Fibroblast of lung (primary cell): ENCODE data around the gene CDC5L. TPM values are rescaled to one million over a fixed set of nuclear protein-coding genes. Genes with fewer than 3 reads are reported as not detected.

ENCODE experiments used
- DNase-seq, 2 donors: peaks; one replicate each; pipeline versions ENCODE4 v3.0.0 to v3.0.0-alpha.2; 2010; ENCODE audit warnings: low read depth in 2 of 2
- H2AFZ ChIP-seq: 2 replicates; pipeline ENCODE4 v1.5.1; 2012; ENCODE audit warnings: low read length, control low read depth, inconsistent platforms
- H3K27ac ChIP-seq: 2 replicates; pipeline ENCODE4 v1.5.1; 2011; ENCODE audit warnings: low read length, control low read depth; ENCODE audit not compliant: insufficient read depth
- H3K27me3 ChIP-seq: 2 replicates; pipeline ENCODE4 v1.5.1; 2011; ENCODE audit warnings: mild to moderate bottlenecking, low read length; ENCODE audit not compliant: control insufficient read depth, insufficient read depth
- H3K36me3 ChIP-seq: 2 replicates; pipeline ENCODE4 v1.5.1; 2011; ENCODE audit warnings: low read length; ENCODE audit not compliant: control insufficient read depth, insufficient read depth
- H3K4me1 ChIP-seq: 2 replicates; pipeline ENCODE4 v1.5.1; 2011; ENCODE audit warnings: low read length; ENCODE audit not compliant: control insufficient read depth, insufficient read depth; ENCODE audit errors: extremely low read depth
- H3K4me2 ChIP-seq: 2 replicates; pipeline ENCODE4 v1.5.1; 2011; ENCODE audit warnings: low read length, control low read depth; ENCODE audit not compliant: insufficient read depth; ENCODE audit errors: extremely low read depth
- H3K4me3 ChIP-seq, 4 experiments: fragments of 200-600 bp in 1 of 4; sonication (generic) in 1 of 4; replicated peaks in 1 of 4; 2 replicates each; pipeline ENCODE4 v1.5.1; 2011 to 2016; ENCODE audit warnings: low read length in 4 of 4, low read depth in 3 of 4, mild to moderate bottlenecking in 3 of 4, control low read depth in 2 of 4, inconsistent platforms in 1 of 4, mixed read lengths in 1 of 4; ENCODE audit not compliant: insufficient read depth in 1 of 4; ENCODE audit errors: control extremely low read depth in 1 of 4
- H3K79me2 ChIP-seq: 2 replicates; pipeline ENCODE4 v1.5.1; 2012; ENCODE audit warnings: mild to moderate bottlenecking, low read length, inconsistent platforms; ENCODE audit not compliant: control insufficient read depth, insufficient read depth
- H3K9ac ChIP-seq: 2 replicates; pipeline ENCODE4 v1.5.1; 2011; ENCODE audit warnings: mild to moderate bottlenecking, low read length, control low read depth; ENCODE audit not compliant: insufficient read depth
- H3K9me3 ChIP-seq: 2 replicates; pipeline ENCODE4 v1.5.1; 2012; ENCODE audit warnings: low read depth, low read length; ENCODE audit not compliant: control insufficient read depth, insufficient read depth
- H4K20me1 ChIP-seq: 2 replicates; pipeline ENCODE4 v1.5.1; 2011; ENCODE audit warnings: low read length; ENCODE audit not compliant: control insufficient read depth, insufficient read depth; ENCODE audit errors: extremely low read depth
- EZH2 ChIP-seq: IDR thresholded peaks from 2 replicates; pipeline ENCODE4 v1.5.1; 2012; ENCODE audit warnings: low read length, control low read depth, mild to moderate bottlenecking; ENCODE audit errors: missing control alignments
- polyA plus RNA-seq, 2 donors: library from polyadenylated mRNA; depleted of rRNA in 1 of 2; stranded (reverse) in 1 of 2; unstranded in 1 of 2; fragments of >200 nt; gene quantifications; 2 replicates each; pipeline ENCODE4 v1.2.1, GENCODE V29; 2011 to 2012; ENCODE audit warnings: missing spikeins in 1 of 2
- total RNA-seq: library from RNA; depleted of rRNA; stranded (reverse); fragments of >200 nt; gene quantifications from 2 replicates; pipeline ENCODE4 v1.2.1, GENCODE V29; 2014
- TF ChIP-seq, protein P1 (sequence below), 2 donors: IDR thresholded peaks in 1 of 2; conservative IDR thresholded peaks in 1 of 2; 1 replicate in 1 of 2; 2 replicates in 1 of 2; pipeline ENCODE4 v1.5.1; 2011 to 2012; ENCODE audit warnings: low read length in 2 of 2, control low read depth in 1 of 2, inconsistent platforms in 1 of 2, low read depth in 1 of 2, mild to moderate bottlenecking in 1 of 2

Gene CDC5L
- total and polyA plus RNA-seq, 2 donors (not counting 1 experiment from before 2014, with no cell fraction given) = 18.7 to 22.5 TPM

GRCh38 chr6:44373051-44373450 is 14.5 kb upstream of the CDC5L start:
- no peak overlapping the region for H2AFZ ChIP-seq
- H3K27me3 ChIP-seq = peaks cover 9% of the 10 kb centered on the region
- no peak for DNase-seq

GRCh38 chr6:44373787-44374186 is 13.7 kb upstream of the CDC5L start:
- Histone ChIP-seq H4K20me1 (no peaks in the 10 kb centered on the region), H3K36me3 (no peaks in the 10 kb centered on the region)
- peak in 1 of 2 donors; percentile 4 for DNase-seq

More at GRCh38 chr6:44373051-44373450, 14.5 kb upstream of the CDC5L start:
- H3K9ac ChIP-seq = no peak overlapping the region
- H3K4me1 ChIP-seq = no peaks in the 10 kb centered on the region
- no peaks in the 10 kb centered on the region for H3K9me3 ChIP-seq
- no peak overlapping the region for H3K27ac ChIP-seq
- no peaks in the 10 kb centered on the region for H3K79me2 ChIP-seq
- H4K20me1 ChIP-seq = no peaks in the 10 kb centered on the region
- no peaks in the 10 kb centered on the region for H3K36me3 ChIP-seq
- H3K4me2 ChIP-seq = no peak overlapping the region
- no peak overlapping the region for H3K4me3 ChIP-seq
- no peak for TF ChIP-seq EZH2
- TF ChIP-seq, protein P1, sequence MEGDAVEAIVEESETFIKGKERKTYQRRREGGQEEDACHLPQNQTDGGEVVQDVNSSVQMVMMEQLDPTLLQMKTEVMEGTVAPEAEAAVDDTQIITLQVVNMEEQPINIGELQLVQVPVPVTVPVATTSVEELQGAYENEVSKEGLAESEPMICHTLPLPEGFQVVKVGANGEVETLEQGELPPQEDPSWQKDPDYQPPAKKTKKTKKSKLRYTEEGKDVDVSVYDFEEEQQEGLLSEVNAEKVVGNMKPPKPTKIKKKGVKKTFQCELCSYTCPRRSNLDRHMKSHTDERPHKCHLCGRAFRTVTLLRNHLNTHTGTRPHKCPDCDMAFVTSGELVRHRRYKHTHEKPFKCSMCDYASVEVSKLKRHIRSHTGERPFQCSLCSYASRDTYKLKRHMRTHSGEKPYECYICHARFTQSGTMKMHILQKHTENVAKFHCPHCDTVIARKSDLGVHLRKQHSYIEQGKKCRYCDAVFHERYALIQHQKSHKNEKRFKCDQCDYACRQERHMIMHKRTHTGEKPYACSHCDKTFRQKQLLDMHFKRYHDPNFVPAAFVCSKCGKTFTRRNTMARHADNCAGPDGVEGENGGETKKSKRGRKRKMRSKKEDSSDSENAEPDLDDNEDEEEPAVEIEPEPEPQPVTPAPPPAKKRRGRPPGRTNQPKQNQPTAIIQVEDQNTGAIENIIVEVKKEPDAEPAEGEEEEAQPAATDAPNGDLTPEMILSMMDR (conservative IDR thresholded peaks at IDR 0.05 in 1 of 2, IDR thresholded peaks at IDR 0.05 in 1 of 2; ENCODE audit: low read depth in 1 of 2, low read length in 2 of 2) = no peak

DNA sequence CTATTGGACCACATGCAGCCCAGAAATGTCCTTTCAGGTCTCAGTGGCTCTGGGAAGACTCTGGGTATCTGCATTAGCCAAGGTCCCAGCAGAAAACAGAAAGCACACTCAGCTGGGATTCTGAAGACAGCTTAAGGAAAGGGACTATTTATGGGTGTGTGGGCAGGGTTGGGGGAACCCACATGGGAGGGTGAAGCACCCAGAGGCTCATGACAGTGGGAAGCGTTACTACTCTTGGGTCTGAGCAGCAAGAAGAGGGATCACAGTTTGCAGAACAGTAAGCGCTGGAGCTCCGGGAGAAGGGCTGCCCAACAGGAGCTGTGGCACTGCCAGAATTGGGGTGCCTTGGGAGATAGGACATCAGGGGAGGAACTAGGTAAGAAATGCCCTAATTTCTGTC is 12.4 kb upstream of the CDC5L start:
- no peaks in the 10 kb centered on the region for H3K4me1 ChIP-seq
- no peak overlapping the region for H3K9ac ChIP-seq
- TF ChIP-seq, protein P1 (conservative IDR thresholded peaks at IDR 0.05 in 1 of 2, IDR thresholded peaks at IDR 0.05 in 1 of 2; ENCODE audit: low read depth in 1 of 2, low read length in 2 of 2) = no peak
- no peak for TF ChIP-seq EZH2
- H3K79me2 ChIP-seq = no peaks in the 10 kb centered on the region
- H3K36me3 ChIP-seq = no peaks in the 10 kb centered on the region
- DNase-seq = no peak
- no peak overlapping the region for H3K4me2 ChIP-seq
- H3K4me3 ChIP-seq = no peak overlapping the region
- H3K9me3 ChIP-seq = no peaks in the 10 kb centered on the region
- H3K27me3 ChIP-seq = peaks cover 9% of the 10 kb centered on the region
- H2AFZ ChIP-seq = no peak overlapping the region
- no peaks in the 10 kb centered on the region for H4K20me1 ChIP-seq
- no peak overlapping the region for H3K27ac ChIP-seq

More at GRCh38 chr6:44373787-44374186, 13.7 kb upstream of the CDC5L start:
- no peak overlapping the region for H2AFZ ChIP-seq
- peaks cover 9% of the 10 kb centered on the region for H3K27me3 ChIP-seq
- no peak overlapping the region for H3K4me2 ChIP-seq
- TF ChIP-seq, protein P1 (conservative IDR thresholded peaks at IDR 0.05 in 1 of 2, IDR thresholded peaks at IDR 0.05 in 1 of 2; ENCODE audit: low read depth in 1 of 2, low read length in 2 of 2) = no peak
- no peak for TF ChIP-seq EZH2
- no peak overlapping the region for H3K4me3 ChIP-seq
- no peaks in the 10 kb centered on the region for H3K4me1 ChIP-seq
- H3K9ac ChIP-seq = no peak overlapping the region
- no peaks in the 10 kb centered on the region for H3K79me2 ChIP-seq
- no peak overlapping the region for H3K27ac ChIP-seq
- no peaks in the 10 kb centered on the region for H3K9me3 ChIP-seq
